Keratinocyte (primary cell): ENCODE measurements around the gene DMPK. TPM values are rescaled to one million over a fixed set of nuclear protein-coding genes. Genes with fewer than 3 reads are reported as not detected.
"Not testable (repeated sequence)": the region's sequence is repeated elsewhere in the genome, so short reads cannot be mapped to it uniquely, and the experiment has no call there.

Experiments
- DNase-seq: peaks from one replicate; pipeline ENCODE4 v3.0.0-alpha.2; 2011; ENCODE audit warnings: low read depth, missing footprints, low spot score
- FAIRE-seq: peaks from 2 replicates; lab custom pipeline; 2011; peaks lifted over from hg19 to GRCh38; lab: Jason Lieb, UNC
- H2AFZ ChIP-seq: 2 replicates; pipeline ENCODE4 v1.6.0; 2012; ENCODE audit warnings: low read length, control low read depth, inconsistent platforms; ENCODE audit not compliant: control insufficient read depth
- H3K27ac ChIP-seq: 2 replicates; pipeline ENCODE4 v1.5.1; 2011; ENCODE audit warnings: low read length; ENCODE audit not compliant: control insufficient read depth, insufficient read depth
- H3K27me3 ChIP-seq: 3 replicates; pipeline ENCODE4 v1.6.0; 2011; ENCODE audit warnings: low read length; ENCODE audit not compliant: control insufficient read depth, insufficient read depth; ENCODE audit errors: extremely low read depth
- H3K36me3 ChIP-seq, 2 experiments: 2 replicates in 1 of 2; 3 replicates in 1 of 2; pipeline ENCODE4 v1.5.1; 2011; ENCODE audit warnings: low read length in 2 of 2, mild to moderate bottlenecking in 1 of 2; ENCODE audit not compliant: control insufficient read depth in 2 of 2, insufficient read depth in 2 of 2; ENCODE audit errors: extremely low read depth in 1 of 2
- H3K4me1 ChIP-seq: 3 replicates; pipeline ENCODE4 v1.5.1; 2011; ENCODE audit warnings: low read length; ENCODE audit not compliant: control insufficient read depth, insufficient read depth; ENCODE audit errors: extremely low read depth
- H3K4me2 ChIP-seq: 3 replicates; pipeline ENCODE4 v1.6.0; 2011; ENCODE audit warnings: low read depth, low read length; ENCODE audit not compliant: control insufficient read depth, insufficient read depth; ENCODE audit errors: extremely low read depth
- H3K4me3 ChIP-seq, 3 experiments: fragments of 200-600 bp in 1 of 3; sonication (generic) in 1 of 3; 2 replicates in 2 of 3; 3 replicates in 1 of 3; pipeline ENCODE4 v1.5.1; 2011 to 2016; ENCODE audit warnings: low read length in 3 of 3, mild to moderate bottlenecking in 3 of 3, control low read depth in 2 of 3, inconsistent platforms in 1 of 3, low read depth in 1 of 3, mixed read lengths in 1 of 3, mixed run types in 1 of 3, moderate library complexity in 1 of 3; ENCODE audit not compliant: control insufficient read depth in 2 of 3, insufficient read depth in 2 of 3; ENCODE audit errors: extremely low read depth in 1 of 3
- H3K79me2 ChIP-seq: 2 replicates; pipeline ENCODE4 v1.6.0; 2012; ENCODE audit warnings: low read length; ENCODE audit not compliant: control insufficient read depth, insufficient read depth
- H3K9ac ChIP-seq: 3 replicates; pipeline ENCODE4 v1.6.0; 2011; ENCODE audit warnings: low read length; ENCODE audit not compliant: control insufficient read depth, insufficient read depth; ENCODE audit errors: extremely low read depth
- H3K9me1 ChIP-seq: 3 replicates; pipeline ENCODE4 v1.6.0; 2011; ENCODE audit warnings: low read length; ENCODE audit not compliant: control insufficient read depth, insufficient read depth; ENCODE audit errors: extremely low read depth
- H3K9me3 ChIP-seq: 2 replicates; pipeline ENCODE4 v1.5.1; 2012; ENCODE audit warnings: low read depth, low read length; ENCODE audit not compliant: control insufficient read depth
- H4K20me1 ChIP-seq: 3 replicates; pipeline ENCODE4 v1.6.0; 2011; ENCODE audit warnings: low read length; ENCODE audit not compliant: control insufficient read depth, insufficient read depth; ENCODE audit errors: extremely low read depth
- EZH2 ChIP-seq: IDR thresholded peaks from one replicate; pipeline ENCODE4 v1.6.1; 2012; ENCODE audit warnings: inconsistent platforms, mild to moderate bottlenecking, low read length, moderate library complexity
- dilution Hi-C: fragments of 300-500 bp; cut with MboI; formaldehyde crosslinking; loops from one replicate; pipeline ENCODE4 v1.7.0; 2020; ENCODE audit warnings: low sequenced_read_pairs; ENCODE audit not compliant: extremely low pct_ligation_motif_present
- polyA plus RNA-seq, 5 experiments: library from polyadenylated mRNA; depleted of rRNA in 3 of 5; stranded (reverse) in 3 of 5; stranded (forward) in 1 of 5; unstranded in 1 of 5; fragments of >200 nt; gene quantifications; 1 replicate in 1 of 5; 2 replicates in 3 of 5; 3 replicates in 1 of 5; pipeline versions ENCODE4 v1.2.1 to v1.2.3, GENCODE V29; 2011 to 2012; ENCODE audit warnings: missing spikeins in 2 of 5, low read depth in 1 of 5, low replicate concordance in 1 of 5
- TF ChIP-seq, protein P1 (sequence below), 3 experiments: IDR thresholded peaks in 1 of 3; conservative IDR thresholded peaks in 1 of 3; optimal IDR thresholded peaks in 1 of 3; 2 replicates in 2 of 3; 3 replicates in 1 of 3; pipeline versions ENCODE3 to v1.5.1; 2011; ENCODE audit warnings: low read length in 3 of 3, mild to moderate bottlenecking in 3 of 3, moderate library complexity in 2 of 3, control low read depth in 1 of 3, inconsistent platforms in 1 of 3; ENCODE audit not compliant: insufficient read depth in 2 of 3; ENCODE audit errors: extremely low read depth in 1 of 3

DMPK gene
- polyA plus RNA-seq, 1 donor (not counting 4 experiments of a cell fraction or from before 2014, with no cell fraction given), result 7.0 TPM

DNA sequence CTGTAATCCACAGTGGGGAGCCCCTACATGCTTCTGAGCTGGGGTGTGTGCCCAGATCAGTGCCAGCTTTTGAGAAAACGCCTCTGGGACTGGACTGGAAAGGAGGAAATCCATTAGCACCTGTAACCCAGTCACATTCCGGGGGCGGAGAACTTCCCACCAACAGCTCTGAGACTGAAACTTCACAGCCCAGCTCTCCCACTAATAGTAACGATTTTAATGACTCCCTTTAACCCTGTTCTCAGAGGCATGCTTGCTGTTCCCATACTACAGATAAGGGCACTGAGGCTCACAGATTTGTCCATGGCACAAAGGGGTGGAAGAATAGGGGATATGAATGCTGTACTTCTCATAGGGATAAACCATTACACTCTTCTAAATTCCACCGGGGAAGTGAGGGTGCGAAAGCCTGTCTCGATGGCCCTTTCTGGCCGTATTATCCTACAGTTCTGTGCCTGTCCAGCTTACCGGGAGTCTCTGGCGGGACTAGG, 52.4 kb downstream of the DMPK start:
- Histone ChIP-seq H4K20me1 (peaks cover 5% of the 10 kb centered on the region), H3K79me2 (peaks cover 52% of the 10 kb centered on the region), H3K4me1 (peaks cover 15% of the 10 kb centered on the region), H3K9me3 (no peaks in the 10 kb centered on the region), H3K27me3 (no peaks in the 10 kb centered on the region), H3K36me3 (no peaks in the 10 kb centered on the region), H3K27ac (peak overlapping the region; percentile 82), H2AFZ (peak overlapping the region; percentile 64), H3K4me3 (peak overlapping the region; percentile 86 to 99 (median 97)), H3K9me1 (no peaks in the 10 kb centered on the region), H3K9ac (peak overlapping the region; percentile 97), H3K4me2 (peak overlapping the region; percentile 95)
- TF ChIP-seq, protein P1, sequence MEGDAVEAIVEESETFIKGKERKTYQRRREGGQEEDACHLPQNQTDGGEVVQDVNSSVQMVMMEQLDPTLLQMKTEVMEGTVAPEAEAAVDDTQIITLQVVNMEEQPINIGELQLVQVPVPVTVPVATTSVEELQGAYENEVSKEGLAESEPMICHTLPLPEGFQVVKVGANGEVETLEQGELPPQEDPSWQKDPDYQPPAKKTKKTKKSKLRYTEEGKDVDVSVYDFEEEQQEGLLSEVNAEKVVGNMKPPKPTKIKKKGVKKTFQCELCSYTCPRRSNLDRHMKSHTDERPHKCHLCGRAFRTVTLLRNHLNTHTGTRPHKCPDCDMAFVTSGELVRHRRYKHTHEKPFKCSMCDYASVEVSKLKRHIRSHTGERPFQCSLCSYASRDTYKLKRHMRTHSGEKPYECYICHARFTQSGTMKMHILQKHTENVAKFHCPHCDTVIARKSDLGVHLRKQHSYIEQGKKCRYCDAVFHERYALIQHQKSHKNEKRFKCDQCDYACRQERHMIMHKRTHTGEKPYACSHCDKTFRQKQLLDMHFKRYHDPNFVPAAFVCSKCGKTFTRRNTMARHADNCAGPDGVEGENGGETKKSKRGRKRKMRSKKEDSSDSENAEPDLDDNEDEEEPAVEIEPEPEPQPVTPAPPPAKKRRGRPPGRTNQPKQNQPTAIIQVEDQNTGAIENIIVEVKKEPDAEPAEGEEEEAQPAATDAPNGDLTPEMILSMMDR (optimal IDR thresholded peaks at IDR 0.05 in 1 of 3, IDR thresholded peaks at IDR 0.05 in 1 of 3, conservative IDR thresholded peaks at IDR 0.05 in 1 of 3; ENCODE audit: extremely low read depth in 1 of 3, insufficient read depth in 2 of 3, low read length in 3 of 3), result no peak
- no peak for TF ChIP-seq EZH2
- DNase-seq (no peak), FAIRE-seq (peak; percentile 78)
- dilution Hi-C loops, result no loop called here

DNA sequence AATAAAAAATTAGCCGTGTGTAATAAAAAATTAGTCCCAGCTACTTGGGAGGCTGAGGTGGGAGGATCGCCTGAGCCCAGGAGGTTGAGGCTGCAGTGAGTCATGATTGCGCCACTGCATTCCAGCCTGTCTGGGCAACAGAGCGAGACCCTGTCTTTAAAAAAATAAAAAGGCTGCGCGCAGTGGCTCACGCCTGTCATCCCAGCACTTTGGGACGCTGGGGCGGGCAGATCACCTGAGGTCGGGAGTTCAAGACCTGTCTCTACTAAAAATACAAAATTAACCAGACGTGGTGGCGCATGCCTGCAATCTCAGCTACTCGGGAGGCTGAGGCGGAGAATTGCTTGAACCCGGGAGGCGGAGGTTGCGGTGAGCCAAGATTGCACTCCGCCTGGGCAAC, 53.6 kb downstream of the DMPK start:
- FAIRE-seq, DNase-seq, dilution Hi-C loops, H3K9ac ChIP-seq, H3K36me3 ChIP-seq, H2AFZ ChIP-seq, H3K9me3 ChIP-seq, H3K27ac ChIP-seq, H3K4me3 ChIP-seq, H3K9me1 ChIP-seq, H3K4me2 ChIP-seq, H3K27me3 ChIP-seq, H4K20me1 ChIP-seq: not testable (repeated sequence)
- Histone ChIP-seq H3K4me1 (peaks cover 15% of the 10 kb centered on the region), H3K79me2 (peaks cover 56% of the 10 kb centered on the region)

DNA sequence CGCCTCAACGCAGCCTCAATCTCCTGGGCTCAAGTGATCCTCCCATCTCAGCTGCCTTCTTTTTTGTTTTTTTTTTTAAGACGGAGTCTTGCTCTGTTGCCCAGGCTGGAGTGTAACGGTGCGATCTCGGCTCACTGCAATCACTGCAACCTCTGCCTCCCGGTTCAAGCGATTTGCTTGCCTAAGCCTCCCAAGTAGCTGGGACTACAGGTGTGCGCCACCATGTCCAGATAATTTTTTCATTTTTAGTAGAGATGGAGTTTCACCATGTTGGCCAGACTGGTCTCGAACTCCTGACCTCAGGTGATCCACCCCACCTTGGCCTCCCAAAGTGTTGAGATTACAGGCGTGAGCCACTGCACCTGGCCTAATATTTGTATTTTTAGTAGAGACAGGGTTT, 62.2 kb downstream of the DMPK start:
- Histone ChIP-seq H3K4me1 (peaks cover 21% of the 10 kb centered on the region), H3K79me2 (peaks cover 50% of the 10 kb centered on the region), H3K36me3 (peaks cover 12 to 18% of the 10 kb centered on the region in 2 experiments)
- H3K4me3 ChIP-seq, H3K9me3 ChIP-seq, H3K27ac ChIP-seq, H2AFZ ChIP-seq, H4K20me1 ChIP-seq, H3K27me3 ChIP-seq, H3K9ac ChIP-seq, FAIRE-seq, H3K4me2 ChIP-seq, DNase-seq, dilution Hi-C loops, H3K9me1 ChIP-seq: not testable (repeated sequence)

Other genes with a start within 250 kb of the DMPK start
- 11.9 to 16.5 TPM (median 16.5 TPM) in 3 replicates for gene OPA3, start 197.7 kb downstream of the DMPK start, polyA plus RNA-seq
- 0.13 to 0.14 TPM in 2 of 3 replicates, not detected in the other for gene GPR4, start 180.3 kb downstream of the DMPK start, polyA plus RNA-seq
- gene EML2, start 143.1 kb downstream of the DMPK start, polyA plus RNA-seq, result 35.4 to 43.4 TPM (median 41.8 TPM) in 3 replicates
- gene GIPR, start 114.3 kb downstream of the DMPK start, polyA plus RNA-seq, result 0.97 to 2.2 TPM (median 1.4 TPM) in 3 replicates
- gene SNRPD2, start 90.5 kb downstream of the DMPK start, polyA plus RNA-seq, result 511 to 1,051 TPM (median 836 TPM) in 3 replicates
- gene QPCTL, start 89.8 kb downstream of the DMPK start, polyA plus RNA-seq, result 11.9 to 13.3 TPM (median 13.2 TPM) in 3 replicates
- 2.1 to 2.4 TPM (median 2.4 TPM) in 3 replicates for gene FBXO46, start 51.6 kb downstream of the DMPK start, polyA plus RNA-seq
- gene MEIOSIN, start 49.1 kb downstream of the DMPK start, polyA plus RNA-seq, result not detected in 3 replicates
- gene SIX5, start 13.2 kb downstream of the DMPK start, polyA plus RNA-seq, result 1.3 to 2.2 TPM (median 2.0 TPM) in 3 replicates
- gene DMWD, start 10.4 kb upstream of the DMPK start, polyA plus RNA-seq, result 10.1 to 16.5 TPM (median 12.5 TPM) in 3 replicates
- gene RSPH6A, start 32.8 kb upstream of the DMPK start, polyA plus RNA-seq, result not detected in 3 replicates
- gene SYMPK, start 80.7 kb upstream of the DMPK start, polyA plus RNA-seq, result 43.8 to 63.2 TPM (median 56.0 TPM) in 3 replicates
- 0.03 to 0.05 TPM in 2 of 3 replicates, not detected in the other for gene FOXA3, start 81.8 kb upstream of the DMPK start, polyA plus RNA-seq
- gene IRF2BP1, start 103.7 kb upstream of the DMPK start, polyA plus RNA-seq, result 1.7 to 3.1 TPM (median 3.1 TPM) in 3 replicates
- gene MYPOP, start 120.1 kb upstream of the DMPK start, polyA plus RNA-seq, result 1.1 to 1.6 TPM (median 1.3 TPM) in 3 replicates
- gene NANOS2, start 132.3 kb upstream of the DMPK start, polyA plus RNA-seq, result not detected in 3 replicates
- gene NOVA2, start 191.4 kb upstream of the DMPK start, polyA plus RNA-seq, result not detected in 3 replicates
- gene CCDC61, start 213.0 kb upstream of the DMPK start, polyA plus RNA-seq, result 5.2 to 6.1 TPM (median 5.8 TPM) in 3 replicates
- not detected in 3 replicates for gene PGLYRP1, start 240.6 kb upstream of the DMPK start, polyA plus RNA-seq